GM19239 (cell line): Measurements from ENCODE around the gene HS6ST1.
"Not testable (repeated sequence)": the region's sequence is repeated elsewhere in the genome, so short reads cannot be mapped to it uniquely, and the experiment has no call there.

ENCODE experiments used
- DNase-seq: peaks from one replicate; pipeline ENCODE4 v3.0.0; 2011; ENCODE audit warnings: low spot score; ENCODE audit not compliant: insufficient read length
- FAIRE-seq: peaks from 2 replicates; lab custom pipeline; 2011; peaks lifted over from hg19 to GRCh38; lab: Jason Lieb, UNC

HS6ST1 gene

GRCh38 chr2:128271911-128272600, 46.6 kb downstream of the HS6ST1 start:
- FAIRE-seq (no peak), DNase-seq (no peak)

GRCh38 chr2:128271597-128271910, 47.1 kb downstream of the HS6ST1 start:
- DNase-seq: no peak
- no peak for FAIRE-seq

GRCh38 chr2:128270672-128271596, 47.7 kb downstream of the HS6ST1 start:
- FAIRE-seq (no peak), DNase-seq (no peak)

GRCh38 chr2:128269990-128270671, 48.5 kb downstream of the HS6ST1 start:
- DNase-seq: no peak
- FAIRE-seq: no peak

GRCh38 chr2:128269063-128269989, 49.3 kb downstream of the HS6ST1 start:
- FAIRE-seq: no peak
- no peak for DNase-seq

- not testable (repeated sequence) for FAIRE-seq, DNase-seq
Measured at GRCh38 chr2:128268611-128269010, 50.1 kb downstream of the HS6ST1 start.

- FAIRE-seq, DNase-seq: not testable (repeated sequence)
Measured at GRCh38 chr2:128268145-128268544, 50.5 kb downstream of the HS6ST1 start.

GRCh38 chr2:128267649-128268048, 51.0 kb downstream of the HS6ST1 start:
- not testable (repeated sequence) for DNase-seq, FAIRE-seq

GRCh38 chr2:128267197-128267596, 51.5 kb downstream of the HS6ST1 start:
- not testable (repeated sequence) for DNase-seq, FAIRE-seq

- not testable (repeated sequence) for FAIRE-seq
Measured at GRCh38 chr2:128266463-128266862, 52.2 kb downstream of the HS6ST1 start.

GRCh38 chr2:128265608-128265993, 53.1 kb downstream of the HS6ST1 start:
- FAIRE-seq, DNase-seq: not testable (repeated sequence)

More at GRCh38 chr2:128266463-128266862, 52.2 kb downstream of the HS6ST1 start:
- DNase-seq: not testable (repeated sequence)

- DNase-seq (no peak), FAIRE-seq (peak; percentile 63)
Measured at GRCh38 chr2:128264881-128265607, 53.6 kb downstream of the HS6ST1 start.

- no peak for DNase-seq
- no peak for FAIRE-seq
Measured at GRCh38 chr2:128263902-128264331, 54.8 kb downstream of the HS6ST1 start.

GRCh38 chr2:128262315-128263253, 56.1 kb downstream of the HS6ST1 start:
- DNase-seq: no peak
- FAIRE-seq: no peak

- FAIRE-seq (no peak), DNase-seq (no peak)
Measured at GRCh38 chr2:128261245-128262128, 57.2 kb downstream of the HS6ST1 start.

- no peak for DNase-seq
Measured at GRCh38 chr2:128260239-128261138, 58.2 kb downstream of the HS6ST1 start.

More at GRCh38 chr2:128260239-128261138, 58.2 kb downstream of the HS6ST1 start:
- FAIRE-seq: no peak
